ENCODE data around the gene TADA2A. TPM values are rescaled to one million over a fixed set of nuclear protein-coding genes. Genes with fewer than 3 reads are reported as not detected.
A peak's percentile ranks its signal among the peaks of the same experiment; 100 is the strongest.

The TADA2A gene
- total and polyA plus RNA-seq, 2 experiments from 2014 or later, result 16.1 to 20.6 TPM

GRCh38 chr17:37489197-37490001 is 82.7 kb downstream of the TADA2A start, which contains the start of gene DUSP14:
Gene DUSP14 (plus strand): TSS chr17:37489891. CDS start chr17:37512273, 22,382 bp downstream.
- H3K9me3 ChIP-seq (ENCODE audit: low read depth), result no peaks in the 10 kb centered on the region
- DNase-seq (ENCODE audit: low read depth in 1 of 2, low spot score in 1 of 2), result peak; percentile 86 to 92

GRCh38 chr17:37490022-37490587 is 83.4 kb downstream of the TADA2A start:
- H3K27ac ChIP-seq, result peak overlapping the region; percentile 90
- DNase-seq (ENCODE audit: low read depth in 1 of 2, low spot score in 1 of 2), result peak; percentile 63 to 87

More at GRCh38 chr17:37489197-37490001, 82.7 kb downstream of the TADA2A start, which contains the start of gene DUSP14:
- TF ChIP-seq CTCF (IDR thresholded peaks at IDR 0.05; ENCODE audit: low read depth, low read length), result no peak
- peaks cover 24% of the 10 kb centered on the region for H3K4me1 ChIP-seq (ENCODE audit: low read depth)
- peak within 1 kb of the TSS; percentile 90 for H3K27ac ChIP-seq
- H3K4me3 ChIP-seq, result peak within 1 kb of the TSS; percentile 66
- no peaks in the 10 kb centered on the region for H3K36me3 ChIP-seq
- peaks cover 3% of the 10 kb centered on the region for H3K27me3 ChIP-seq

GRCh38 chr17:37490638-37491614 is 84.2 kb downstream of the TADA2A start:
- DNase-seq (ENCODE audit: low read depth in 1 of 2, low spot score in 1 of 2), result peak; percentile 76 to 84

More at GRCh38 chr17:37490022-37490587, 83.4 kb downstream of the TADA2A start:
- H3K27me3 ChIP-seq, result peaks cover 3% of the 10 kb centered on the region
- no peaks in the 10 kb centered on the region for H3K36me3 ChIP-seq
- H3K9me3 ChIP-seq (ENCODE audit: low read depth), result no peaks in the 10 kb centered on the region
- peaks cover 24% of the 10 kb centered on the region for H3K4me1 ChIP-seq (ENCODE audit: low read depth)
- peak overlapping the region; percentile 66 for H3K4me3 ChIP-seq
- no peak for TF ChIP-seq CTCF (IDR thresholded peaks at IDR 0.05; ENCODE audit: low read depth, low read length)

GRCh38 chr17:37492167-37492566 is 85.5 kb downstream of the TADA2A start:
- Histone ChIP-seq H3K4me1 (ENCODE audit: low read depth) (peaks cover 24% of the 10 kb centered on the region), H3K9me3 (ENCODE audit: low read depth) (no peaks in the 10 kb centered on the region), H3K4me3 (no peak overlapping the region), H3K27me3 (peaks cover 3% of the 10 kb centered on the region), H3K36me3 (no peaks in the 10 kb centered on the region), H3K27ac (peak overlapping the region; percentile 90)
- no peak for DNase-seq (ENCODE audit: low read depth in 1 of 2, low spot score in 1 of 2)
- TF ChIP-seq CTCF (IDR thresholded peaks at IDR 0.05; ENCODE audit: low read depth, low read length), result no peak

More at GRCh38 chr17:37490638-37491614, 84.2 kb downstream of the TADA2A start:
- Histone ChIP-seq H3K27ac (peak overlapping the region; percentile 90), H3K36me3 (no peaks in the 10 kb centered on the region), H3K4me3 (peak overlapping the region; percentile 66), H3K27me3 (peaks cover 3% of the 10 kb centered on the region), H3K9me3 (ENCODE audit: low read depth) (no peaks in the 10 kb centered on the region), H3K4me1 (ENCODE audit: low read depth) (peaks cover 24% of the 10 kb centered on the region)
- TF ChIP-seq CTCF (IDR thresholded peaks at IDR 0.05; ENCODE audit: low read depth, low read length), result no peak
